SK-N-SH (cell line): ENCODE data around the gene RELB. TPM values are rescaled to one million over a fixed set of nuclear protein-coding genes. Genes with fewer than 3 reads are reported as not detected.

Experiments used
- CTCF ChIA-PET: fragments of 300-600, 350-600 bp; formaldehyde crosslinking; extraction: SDS; loops from one replicate; lab custom pipeline; 2021; lab: Yijun Ruan, JAX
- POLR2A ChIA-PET: fragments of 350-600 bp; sonication (Branson Sonifier 250); formaldehyde crosslinking; extraction: SDS; loops from one replicate; lab custom pipeline; 2020; ENCODE audit warnings: antibody characterized with exemption, inconsistent platforms; lab: Yijun Ruan, JAX
- DNase-seq: peaks from one replicate; pipeline ENCODE4 v3.0.0; 2012
- H2AFZ ChIP-seq: fragments of 200-600 bp; sonication (generic); 2 replicates; pipeline ENCODE4 v1.8.1; 2016; ENCODE audit warnings: antibody characterized with exemption, mild to moderate bottlenecking, low read depth
- H3F3A ChIP-seq: fragments of 200-600 bp; sonication (generic); replicated peaks from 2 replicates; pipeline ENCODE3; 2016; ENCODE audit warnings: antibody characterized with exemption, mild to moderate bottlenecking; ENCODE audit not compliant: insufficient read depth
- H3K27ac ChIP-seq, 2 experiments: fragments of 200-500 bp in 1 of 2; fragments of 200-600 bp in 1 of 2; sonication (Bioruptor generic) in 1 of 2; sonication (generic), shearing (Covaris generic) in 1 of 2; 2 replicates each; pipeline versions ENCODE4 v1.5.1 to v1.6.1; 2014 to 2016; ENCODE audit warnings: low read depth in 2 of 2, inconsistent platforms in 1 of 2, low read length in 1 of 2, mild to moderate bottlenecking in 1 of 2, mixed read lengths in 1 of 2
- H3K27me3 ChIP-seq: fragments of 200-600 bp; sonication (generic), shearing (Covaris generic); 2 replicates; pipeline ENCODE4 v1.6.1; 2016; ENCODE audit warnings: mixed run types; ENCODE audit not compliant: insufficient read depth
- H3K36me3 ChIP-seq, 2 experiments: fragments of 200-500 bp in 1 of 2; fragments of 200-600 bp in 1 of 2; sonication (Bioruptor generic) in 1 of 2; sonication (generic) in 1 of 2; replicated peaks in 1 of 2; 2 replicates each; pipeline versions ENCODE3 to v1.5.1; 2014 to 2016; ENCODE audit warnings: low read length in 1 of 2, mild to moderate bottlenecking in 1 of 2; ENCODE audit not compliant: insufficient read depth in 2 of 2, control insufficient read depth in 1 of 2
- H3K4me1 ChIP-seq, 2 experiments: fragments of 200-500 bp in 1 of 2; fragments of 200-600 bp in 1 of 2; sonication (Bioruptor generic) in 1 of 2; sonication (generic), shearing (Covaris generic) in 1 of 2; 2 replicates each; pipeline versions ENCODE4 v1.5.1 to v1.6.1; 2014 to 2016; ENCODE audit warnings: low read depth in 1 of 2, low read length in 1 of 2, mixed run types in 1 of 2; ENCODE audit not compliant: insufficient read depth in 2 of 2, control insufficient read depth in 1 of 2
- H3K4me2 ChIP-seq: fragments of 200-600 bp; sonication (generic), shearing (Covaris generic); 2 replicates; pipeline ENCODE4 v1.6.1; 2017; ENCODE audit warnings: mixed run types
- H3K4me3 ChIP-seq, 2 experiments: fragments of 200-500 bp in 1 of 2; fragments of 200-600 bp in 1 of 2; sonication (Bioruptor generic) in 1 of 2; sonication (generic), shearing (Covaris generic) in 1 of 2; 2 replicates each; pipeline versions ENCODE4 v1.5.1 to v1.8.1; 2014 to 2016; ENCODE audit warnings: low read depth in 2 of 2, inconsistent platforms in 1 of 2, low read length in 1 of 2, mild to moderate bottlenecking in 1 of 2, mixed read lengths in 1 of 2, moderate library complexity in 1 of 2
- H3K79me2 ChIP-seq: fragments of 200-600 bp; sonication (generic); 2 replicates; pipeline ENCODE4 v1.8.1; 2017; ENCODE audit warnings: mild to moderate bottlenecking; ENCODE audit not compliant: insufficient read depth
- H3K9ac ChIP-seq: fragments of 200-600 bp; sonication (generic); 2 replicates; pipeline ENCODE4 v1.6.1; 2017; ENCODE audit warnings: mixed run types
- H3K9me2 ChIP-seq: fragments of 200-600 bp; sonication (generic); 2 replicates; pipeline ENCODE4 v1.6.1; 2017; ENCODE audit warnings: mixed run types
- H3K9me3 ChIP-seq: fragments of 200-600 bp; sonication (generic); 2 replicates; pipeline ENCODE4 v1.6.1; 2017; ENCODE audit warnings: mixed run types, mild to moderate bottlenecking, moderate library complexity
- H4K20me1 ChIP-seq: fragments of 200-600 bp; sonication (generic); 2 replicates; pipeline ENCODE4 v1.6.1; 2017; ENCODE audit warnings: mild to moderate bottlenecking, mixed run types; ENCODE audit not compliant: insufficient read depth
- CHD2 ChIP-seq: fragments of 150-350 bp; IDR thresholded peaks from 2 replicates; pipeline ENCODE4 v1.6.1; 2018; ENCODE audit warnings: low read length; ENCODE audit not compliant: partially characterized antibody
- EP300 ChIP-seq, 2 experiments: IDR thresholded peaks; 2 replicates each; pipeline versions ENCODE4 v1.4.0 to v1.6.1; 2012; ENCODE audit warnings: borderline replicate concordance in 1 of 2, low read depth in 1 of 2, low read length in 1 of 2
- EZH2phosphoT487 ChIP-seq: fragments of 200-600 bp; sonication (generic); IDR thresholded peaks from 2 replicates; pipeline ENCODE4 v1.6.1; 2017; ENCODE audit warnings: low read depth, mixed run types, mild to moderate bottlenecking, antibody characterized with exemption, moderate library complexity, borderline replicate concordance
- FOSL2 ChIP-seq: IDR thresholded peaks from 2 replicates; pipeline ENCODE4 v1.4.0; 2012; ENCODE audit warnings: low read depth, mild to moderate bottlenecking, moderate library complexity, borderline replicate concordance
- GATA2 ChIP-seq: sonication (generic); formaldehyde crosslinking; IDR thresholded peaks from 2 replicates; pipeline ENCODE4 v1.5.0; 2020; ENCODE audit warnings: mild to moderate bottlenecking, missing genetic modification reagents
- JUND ChIP-seq: IDR thresholded peaks from 2 replicates; pipeline ENCODE4 v1.4.0; 2012
- MEF2A ChIP-seq: IDR thresholded peaks from 2 replicates; pipeline ENCODE4 v1.4.0; 2012; ENCODE audit warnings: low read depth, borderline replicate concordance
- MXI1 ChIP-seq: IDR thresholded peaks from 2 replicates; pipeline ENCODE4 v1.6.1; 2012; ENCODE audit warnings: mild to moderate bottlenecking, low read depth, low read length, improper control_type of control experiment
- NRF1 ChIP-seq: IDR thresholded peaks from 2 replicates; pipeline ENCODE4 v1.6.1; 2012; ENCODE audit warnings: low read depth, mild to moderate bottlenecking, low read length
- POLR2AphosphoS5 ChIP-seq: IDR thresholded peaks from 2 replicates; pipeline ENCODE4 v1.6.1; 2012; ENCODE audit warnings: low read depth, low read length
- RAD21 ChIP-seq: IDR thresholded peaks from 2 replicates; pipeline ENCODE4 v1.6.1; 2012; ENCODE audit warnings: mild to moderate bottlenecking, low read length
- RCOR1 ChIP-seq: fragments of 150-350 bp; IDR thresholded peaks from 2 replicates; pipeline ENCODE4 v1.6.1; 2017; ENCODE audit warnings: antibody characterized with exemption, low read length
- RFX5 ChIP-seq: IDR thresholded peaks from 2 replicates; pipeline ENCODE4 v1.6.1; 2012; ENCODE audit warnings: mild to moderate bottlenecking, improper control_type of control experiment, low read length
- SIN3A ChIP-seq: IDR thresholded peaks from 2 replicates; pipeline ENCODE4 v1.6.1; 2012; ENCODE audit warnings: low read depth, mild to moderate bottlenecking, low read length, moderate library complexity, borderline replicate concordance
- SMC3 ChIP-seq: IDR thresholded peaks from 2 replicates; pipeline ENCODE4 v1.6.1; 2012; ENCODE audit warnings: low read depth, low read length, improper control_type of control experiment
- TAF1 ChIP-seq: IDR thresholded peaks from 2 replicates; pipeline ENCODE4 v1.6.1; 2012; ENCODE audit warnings: low read depth, mild to moderate bottlenecking, low read length, moderate library complexity, borderline replicate concordance
- TCF12 ChIP-seq: IDR thresholded peaks from 2 replicates; pipeline ENCODE4 v1.4.0; 2012
- TEAD4 ChIP-seq: IDR thresholded peaks from 2 replicates; pipeline ENCODE4 v1.4.0; 2012; ENCODE audit warnings: mild to moderate bottlenecking, borderline replicate concordance; ENCODE audit not compliant: insufficient read depth
- USF1 ChIP-seq: IDR thresholded peaks from 2 replicates; pipeline ENCODE4 v1.4.0; 2012; ENCODE audit warnings: low read depth, borderline replicate concordance
- USF2 ChIP-seq: fragments of 150-350 bp; IDR thresholded peaks from 2 replicates; pipeline ENCODE4 v1.6.1; 2017; ENCODE audit warnings: antibody characterized with exemption, low read length, low read depth, borderline replicate concordance
- WGBS: methylation state at CpG from one replicate; pipeline ENCODE4 v1.1.6; 2017; ENCODE audit warnings: low lambda C conversion rate; 5-methylcytosine and 5-hydroxymethylcytosine counted together
- polyA plus RNA-seq, 3 experiments: library from polyadenylated mRNA; depleted of rRNA; stranded (reverse); fragments of >200 nt; gene quantifications; 2 replicates each; pipeline ENCODE4 v1.2.3, GENCODE V29; 2012
- TF ChIP-seq, protein P1 (sequence below): IDR thresholded peaks from 2 replicates; pipeline ENCODE4 v1.4.0; 2012; ENCODE audit warnings: low read depth
- TF ChIP-seq, protein P2 (sequence below): fragments of 200-600 bp; sonication (generic); IDR thresholded peaks from 2 replicates; pipeline ENCODE4 v1.6.1; 2017; ENCODE audit warnings: antibody characterized with exemption, mild to moderate bottlenecking, moderate library complexity
- TF ChIP-seq, protein P3 (sequence below): fragments of 150-350 bp; IDR thresholded peaks from 2 replicates; pipeline ENCODE4 v1.6.1; 2016; ENCODE audit warnings: mild to moderate bottlenecking, low read depth, low read length

RELB gene
- polyA plus RNA-seq, 1 of the 3 experiments (the other 2 are of a cell fraction) = 12.6 TPM

- H3K79me2 ChIP-seq = no peaks in the 10 kb centered on the region
- no peak overlapping the region for H3K4me3 ChIP-seq
- H3K4me1 ChIP-seq = no peaks in the 10 kb centered on the region
- no peak overlapping the region for H3K27ac ChIP-seq
- H3K27me3 ChIP-seq = no peaks in the 10 kb centered on the region
- 92% methylated on average over 19 of the region's 20 CpGs for WGBS
- no peaks in the 10 kb centered on the region for H3K9me2 ChIP-seq
- H3K4me2 ChIP-seq = no peak overlapping the region
- H2AFZ ChIP-seq = no peak overlapping the region
- POLR2A ChIA-PET = no interaction called here
- no peaks in the 10 kb centered on the region for H3K9me3 ChIP-seq
- CTCF ChIA-PET = no interaction called here
- peaks cover 3 to 41% of the 10 kb centered on the region in 2 experiments for H3K36me3 ChIP-seq
- no peak for TF ChIP-seq USF2
- no peak for TF ChIP-seq NRF1
- TF ChIP-seq, protein P1, sequence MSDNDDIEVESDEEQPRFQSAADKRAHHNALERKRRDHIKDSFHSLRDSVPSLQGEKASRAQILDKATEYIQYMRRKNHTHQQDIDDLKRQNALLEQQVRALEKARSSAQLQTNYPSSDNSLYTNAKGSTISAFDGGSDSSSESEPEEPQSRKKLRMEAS = no peak
- no peak for TF ChIP-seq TCF12
- TF ChIP-seq MXI1 = no peak
- H3F3A ChIP-seq = no peaks in the 10 kb centered on the region
- H3K9ac ChIP-seq = no peak overlapping the region
- H4K20me1 ChIP-seq = no peaks in the 10 kb centered on the region
- no peak for DNase-seq
Measured at GRCh38 chr19:44987148-44987675, 14.1 kb upstream of the RELB start.

DNA sequence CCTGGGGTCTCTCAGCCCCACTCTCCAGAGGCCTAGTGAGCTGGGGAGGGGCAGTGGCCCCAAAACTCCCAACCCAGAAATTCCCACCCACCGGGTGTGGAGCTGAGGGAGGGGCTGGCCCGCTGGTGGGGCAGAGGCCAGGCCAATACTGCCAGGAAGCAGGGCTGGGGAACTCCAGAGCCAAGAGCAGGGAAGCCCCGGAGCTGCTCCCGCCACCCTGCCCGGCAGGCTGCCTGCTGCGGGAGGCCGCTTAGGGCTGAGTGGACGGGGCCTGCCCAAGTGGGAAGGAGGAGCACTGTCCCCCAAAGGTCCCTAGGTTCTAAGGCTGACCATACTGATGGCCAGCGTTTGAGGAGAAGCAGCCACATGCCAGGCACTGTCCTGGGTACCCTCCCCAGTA lies 13.0 kb upstream of the RELB start:
- ChIA-PET POLR2A (no interaction called here), CTCF (interaction anchor here (0.7 to 3.4 kb wide), 7 partner anchors 10 to 73 kb away, joined by 3 to 21 read pairs (median 5); partner anchors contain the start of gene RELB)
- DNase-seq = no peak
- no peaks in the 10 kb centered on the region for H3K4me1 ChIP-seq
- H3K79me2 ChIP-seq = no peaks in the 10 kb centered on the region
- H3F3A ChIP-seq = no peaks in the 10 kb centered on the region
- H2AFZ ChIP-seq = no peak overlapping the region
- 60% methylated on average over 1 of the region's 9 CpGs for WGBS
- H4K20me1 ChIP-seq = no peaks in the 10 kb centered on the region
- H3K4me3 ChIP-seq = no peak overlapping the region
- peaks cover 3 to 44% of the 10 kb centered on the region in 2 experiments for H3K36me3 ChIP-seq
- H3K27me3 ChIP-seq = no peaks in the 10 kb centered on the region
- TF ChIP-seq SMC3 (no peak), NRF1 (no peak), POLR2AphosphoS5 (no peak), RCOR1 (no peak), USF1 (no peak), CHD2 (no peak), FOSL2 (no peak), GATA2 (CRISPR knock-in tag) (no peak), EP300 (IDR thresholded peaks at IDR 0.05; ENCODE audit: borderline replicate concordance in 1 of 2, low read depth in 1 of 2, low read length in 1 of 2) (no peak), MEF2A (no peak), EZH2phosphoT487 (no peak), TEAD4 (no peak), JUND (no peak), RAD21 (no peak), TAF1 (no peak), MXI1 (no peak), RFX5 (no peak), SIN3A (no peak)
- TF ChIP-seq, protein P2, sequence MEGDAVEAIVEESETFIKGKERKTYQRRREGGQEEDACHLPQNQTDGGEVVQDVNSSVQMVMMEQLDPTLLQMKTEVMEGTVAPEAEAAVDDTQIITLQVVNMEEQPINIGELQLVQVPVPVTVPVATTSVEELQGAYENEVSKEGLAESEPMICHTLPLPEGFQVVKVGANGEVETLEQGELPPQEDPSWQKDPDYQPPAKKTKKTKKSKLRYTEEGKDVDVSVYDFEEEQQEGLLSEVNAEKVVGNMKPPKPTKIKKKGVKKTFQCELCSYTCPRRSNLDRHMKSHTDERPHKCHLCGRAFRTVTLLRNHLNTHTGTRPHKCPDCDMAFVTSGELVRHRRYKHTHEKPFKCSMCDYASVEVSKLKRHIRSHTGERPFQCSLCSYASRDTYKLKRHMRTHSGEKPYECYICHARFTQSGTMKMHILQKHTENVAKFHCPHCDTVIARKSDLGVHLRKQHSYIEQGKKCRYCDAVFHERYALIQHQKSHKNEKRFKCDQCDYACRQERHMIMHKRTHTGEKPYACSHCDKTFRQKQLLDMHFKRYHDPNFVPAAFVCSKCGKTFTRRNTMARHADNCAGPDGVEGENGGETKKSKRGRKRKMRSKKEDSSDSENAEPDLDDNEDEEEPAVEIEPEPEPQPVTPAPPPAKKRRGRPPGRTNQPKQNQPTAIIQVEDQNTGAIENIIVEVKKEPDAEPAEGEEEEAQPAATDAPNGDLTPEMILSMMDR = no peak
- TF ChIP-seq, protein P3, sequence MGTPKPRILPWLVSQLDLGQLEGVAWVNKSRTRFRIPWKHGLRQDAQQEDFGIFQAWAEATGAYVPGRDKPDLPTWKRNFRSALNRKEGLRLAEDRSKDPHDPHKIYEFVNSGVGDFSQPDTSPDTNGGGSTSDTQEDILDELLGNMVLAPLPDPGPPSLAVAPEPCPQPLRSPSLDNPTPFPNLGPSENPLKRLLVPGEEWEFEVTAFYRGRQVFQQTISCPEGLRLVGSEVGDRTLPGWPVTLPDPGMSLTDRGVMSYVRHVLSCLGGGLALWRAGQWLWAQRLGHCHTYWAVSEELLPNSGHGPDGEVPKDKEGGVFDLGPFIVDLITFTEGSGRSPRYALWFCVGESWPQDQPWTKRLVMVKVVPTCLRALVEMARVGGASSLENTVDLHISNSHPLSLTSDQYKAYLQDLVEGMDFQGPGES = no peak
- no peak overlapping the region for H3K4me2 ChIP-seq
- no peaks in the 10 kb centered on the region for H3K9me3 ChIP-seq
- no peak overlapping the region for H3K9ac ChIP-seq
- H3K9me2 ChIP-seq = no peaks in the 10 kb centered on the region
- no peak overlapping the region for H3K27ac ChIP-seq
